ENCODE measurements around the gene VSTM2B. TPM values are rescaled to one million over a fixed set of nuclear protein-coding genes. Genes with fewer than 3 reads are reported as not detected.

Gene VSTM2B
- total and polyA plus RNA-seq, 2 of the 4 experiments (the other 2 are of a cell fraction): not detected

DNA sequence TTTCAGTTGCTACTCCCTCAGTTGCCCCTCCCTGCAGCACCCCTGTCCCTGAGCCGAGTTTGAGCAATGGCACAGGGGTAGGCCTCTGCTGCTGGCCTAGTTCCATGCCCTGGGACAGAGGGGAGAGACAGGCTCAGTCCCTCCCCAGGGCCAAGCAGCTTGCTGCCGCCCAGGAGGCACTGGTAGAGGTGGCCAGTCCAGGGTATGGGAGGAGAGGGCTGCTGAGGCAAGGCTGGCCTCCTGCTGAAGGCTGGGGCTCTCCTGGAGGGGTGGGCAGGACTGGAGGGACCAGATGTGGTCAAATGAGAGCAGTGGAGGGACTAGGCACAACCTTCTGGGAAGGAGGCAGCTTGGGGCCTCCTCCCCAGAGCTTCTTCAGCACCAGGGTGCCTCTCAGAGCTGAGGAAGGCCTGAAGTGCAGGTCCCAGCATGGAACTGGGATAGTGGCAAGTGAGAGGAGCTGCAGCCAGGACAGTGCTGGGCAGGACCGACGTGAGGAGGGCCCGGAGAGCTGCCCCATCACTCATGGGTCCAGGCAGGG lies 29.8 kb upstream of the VSTM2B start:
- Histone ChIP-seq H4K5ac (ENCODE audit: low read depth, low read length) (no peak overlapping the region), H3K9me1 (ENCODE audit: insufficient read depth, low read length) (no peaks in the 10 kb centered on the region), H2BK15ac (ENCODE audit: low read depth, low read length) (no peak overlapping the region), H3K36me3 (ENCODE audit: control insufficient read depth, insufficient read depth, low read length) (no peaks in the 10 kb centered on the region), H3K27me3 (ENCODE audit: control insufficient read depth, insufficient read depth, low read length) (no peaks in the 10 kb centered on the region), H3K18ac (ENCODE audit: low read depth, low read length) (no peak overlapping the region), H3K4ac (ENCODE audit: low read depth, low read length) (no peak overlapping the region), H3K9me3 (ENCODE audit: control insufficient read depth, insufficient read depth, low read length) (peaks cover 3% of the 10 kb centered on the region; the same call in 1 of the 2 replicates), H3K23ac (ENCODE audit: low read depth, low read length) (no peak overlapping the region), H4K91ac (ENCODE audit: insufficient read depth, low read depth, low read length) (no peak overlapping the region), H2AK9ac (replicated peaks; ENCODE audit: low read depth, low read length, poor library complexity) (no peak overlapping the region), H3K4me2 (ENCODE audit: low read depth, low read length) (no peak overlapping the region), H2AFZ (replicated peaks; ENCODE audit: low read length, poor library complexity) (no peak overlapping the region), H3K4me1 (ENCODE audit: control insufficient read depth, insufficient read depth, low read length) (no peaks in the 10 kb centered on the region), H3K9ac (ENCODE audit: low read depth, low read length) (no peak overlapping the region), H3K79me1 (ENCODE audit: low read depth in 1 of 2, low read length in 2 of 2) (no peaks in the 10 kb centered on the region), H3K56ac (ENCODE audit: extremely low read depth, insufficient read depth, low read length) (no peak overlapping the region), H2BK5ac (ENCODE audit: low read depth, low read length, poor library complexity, severe bottlenecking) (no peak overlapping the region), H2BK120ac (ENCODE audit: low read depth, low read length) (no peak overlapping the region), H4K20me1 (ENCODE audit: insufficient read depth, low read length) (no peaks in the 10 kb centered on the region), H3K4me3 (ENCODE audit: insufficient read depth, low read depth, low read length) (no peak overlapping the region), H3K14ac (replicated peaks; ENCODE audit: low read depth, low read length) (no peak overlapping the region), H4K8ac (ENCODE audit: low read depth in 2 of 2, low read length in 2 of 2) (no peak overlapping the region), H3K27ac (ENCODE audit: insufficient read depth, low read length) (no peak overlapping the region), H2AK5ac (ENCODE audit: low read depth, low read length) (no peak overlapping the region), H2BK20ac (ENCODE audit: low read depth, low read length) (no peak overlapping the region)
- ATAC-seq (ENCODE audit: low read depth) (no peak), DNase-seq (no peak)
- TF ChIP-seq MAZ (IDR thresholded peaks at IDR 0.05; ENCODE audit: borderline replicate concordance, low read depth, low read length) (no peak), CHD1 (IDR thresholded peaks at IDR 0.05; ENCODE audit: low read depth, low read length) (no peak), BHLHE40 (IDR thresholded peaks at IDR 0.05; ENCODE audit: low read depth, low read length) (no peak), NFE2L2 (IDR thresholded peaks at IDR 0.05; ENCODE audit: low read depth, low read length) (no peak), MXI1 (IDR thresholded peaks at IDR 0.05; ENCODE audit: borderline replicate concordance, low read depth, low read length) (no peak), RCOR1 (IDR thresholded peaks at IDR 0.05; ENCODE audit: insufficient replicate concordance, low read length) (no peak), CEBPB (IDR thresholded peaks at IDR 0.05; ENCODE audit: low read depth, low read length) (no peak), MAFK (IDR thresholded peaks at IDR 0.05; ENCODE audit: low read depth, low read length) (no peak), SMC3 (IDR thresholded peaks at IDR 0.05; ENCODE audit: low read depth, low read length) (no peak), RFX5 (IDR thresholded peaks at IDR 0.05; ENCODE audit: low read depth, low read length) (no peak), RAD21 (IDR thresholded peaks at IDR 0.05; ENCODE audit: low read length) (no peak), FOS (IDR thresholded peaks at IDR 0.05; ENCODE audit: low read depth, low read length) (no peak), POLR2A (IDR thresholded peaks at IDR 0.05; ENCODE audit: low read depth, low read length) (no peak)
- TF ChIP-seq, protein P1, sequence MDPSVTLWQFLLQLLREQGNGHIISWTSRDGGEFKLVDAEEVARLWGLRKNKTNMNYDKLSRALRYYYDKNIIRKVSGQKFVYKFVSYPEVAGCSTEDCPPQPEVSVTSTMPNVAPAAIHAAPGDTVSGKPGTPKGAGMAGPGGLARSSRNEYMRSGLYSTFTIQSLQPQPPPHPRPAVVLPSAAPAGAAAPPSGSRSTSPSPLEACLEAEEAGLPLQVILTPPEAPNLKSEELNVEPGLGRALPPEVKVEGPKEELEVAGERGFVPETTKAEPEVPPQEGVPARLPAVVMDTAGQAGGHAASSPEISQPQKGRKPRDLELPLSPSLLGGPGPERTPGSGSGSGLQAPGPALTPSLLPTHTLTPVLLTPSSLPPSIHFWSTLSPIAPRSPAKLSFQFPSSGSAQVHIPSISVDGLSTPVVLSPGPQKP (IDR thresholded peaks at IDR 0.05; ENCODE audit: borderline replicate concordance, low read depth, low read length): no peak
- TF ChIP-seq, protein P2, sequence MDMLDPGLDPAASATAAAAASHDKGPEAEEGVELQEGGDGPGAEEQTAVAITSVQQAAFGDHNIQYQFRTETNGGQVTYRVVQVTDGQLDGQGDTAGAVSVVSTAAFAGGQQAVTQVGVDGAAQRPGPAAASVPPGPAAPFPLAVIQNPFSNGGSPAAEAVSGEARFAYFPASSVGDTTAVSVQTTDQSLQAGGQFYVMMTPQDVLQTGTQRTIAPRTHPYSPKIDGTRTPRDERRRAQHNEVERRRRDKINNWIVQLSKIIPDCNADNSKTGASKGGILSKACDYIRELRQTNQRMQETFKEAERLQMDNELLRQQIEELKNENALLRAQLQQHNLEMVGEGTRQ (IDR thresholded peaks at IDR 0.05; ENCODE audit: low read depth, low read length): no peak
- TF ChIP-seq, protein P3, sequence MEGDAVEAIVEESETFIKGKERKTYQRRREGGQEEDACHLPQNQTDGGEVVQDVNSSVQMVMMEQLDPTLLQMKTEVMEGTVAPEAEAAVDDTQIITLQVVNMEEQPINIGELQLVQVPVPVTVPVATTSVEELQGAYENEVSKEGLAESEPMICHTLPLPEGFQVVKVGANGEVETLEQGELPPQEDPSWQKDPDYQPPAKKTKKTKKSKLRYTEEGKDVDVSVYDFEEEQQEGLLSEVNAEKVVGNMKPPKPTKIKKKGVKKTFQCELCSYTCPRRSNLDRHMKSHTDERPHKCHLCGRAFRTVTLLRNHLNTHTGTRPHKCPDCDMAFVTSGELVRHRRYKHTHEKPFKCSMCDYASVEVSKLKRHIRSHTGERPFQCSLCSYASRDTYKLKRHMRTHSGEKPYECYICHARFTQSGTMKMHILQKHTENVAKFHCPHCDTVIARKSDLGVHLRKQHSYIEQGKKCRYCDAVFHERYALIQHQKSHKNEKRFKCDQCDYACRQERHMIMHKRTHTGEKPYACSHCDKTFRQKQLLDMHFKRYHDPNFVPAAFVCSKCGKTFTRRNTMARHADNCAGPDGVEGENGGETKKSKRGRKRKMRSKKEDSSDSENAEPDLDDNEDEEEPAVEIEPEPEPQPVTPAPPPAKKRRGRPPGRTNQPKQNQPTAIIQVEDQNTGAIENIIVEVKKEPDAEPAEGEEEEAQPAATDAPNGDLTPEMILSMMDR (conservative IDR thresholded peaks at IDR 0.05; ENCODE audit: low read depth, low read length): no peak
- in situ Hi-C loops (cut with MboI; ENCODE audit: low sequenced_read_pairs): no loop called here
- CTCF ChIA-PET: no interaction called here
- POLR2A ChIA-PET (ENCODE audit: unreplicated experiment): no interaction called here
- dilution Hi-C loops (cut with HindIII; ENCODE audit: low sequenced_read_pairs, unreplicated experiment): no loop called here
- no TSS peak for BruUV-seq (replicated peaks)
- WGBS, 2 experiments (ENCODE audit: extremely low coverage in 2 of 2, insufficient read length in 1 of 2): 0% methylated on average over 1 of the region's 5 CpGs; no CpG with 5 or more reads in 1 of the 2 experiments
- intact Hi-C loops (cut with micrococcal nuclease): no loop called here

Data from IMR-90 (cell line).